ENCODE data around the gene CMTM8.
A peak's percentile ranks its signal among the peaks of the same experiment; 100 is the strongest.

CMTM8 gene

DNA sequence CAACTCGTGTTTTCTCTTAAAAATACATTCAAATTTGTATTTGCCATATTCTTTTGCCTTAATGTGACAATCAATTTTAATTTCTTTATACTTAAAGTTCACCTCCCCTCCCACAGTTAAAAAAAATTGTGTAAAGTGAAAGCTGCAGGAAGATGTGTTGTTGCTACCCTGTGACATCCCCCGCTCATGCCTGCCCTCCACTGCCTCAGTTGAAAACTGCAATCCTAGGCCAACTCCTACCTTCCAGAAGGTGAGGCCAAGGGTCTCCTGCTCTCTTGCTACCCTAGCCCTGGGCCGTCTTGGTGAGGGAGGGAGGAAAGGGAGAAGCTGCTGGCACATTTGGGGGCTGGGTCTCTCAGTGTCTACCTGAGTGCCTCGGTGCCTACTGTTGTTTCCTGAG lies 96.2 kb downstream of the CMTM8 start:
- peak in 2 of 4 experiments; percentile 15 to 25 for DNase-seq (ENCODE audit: low read depth in 4 of 4, low spot score in 1 of 4)

DNA sequence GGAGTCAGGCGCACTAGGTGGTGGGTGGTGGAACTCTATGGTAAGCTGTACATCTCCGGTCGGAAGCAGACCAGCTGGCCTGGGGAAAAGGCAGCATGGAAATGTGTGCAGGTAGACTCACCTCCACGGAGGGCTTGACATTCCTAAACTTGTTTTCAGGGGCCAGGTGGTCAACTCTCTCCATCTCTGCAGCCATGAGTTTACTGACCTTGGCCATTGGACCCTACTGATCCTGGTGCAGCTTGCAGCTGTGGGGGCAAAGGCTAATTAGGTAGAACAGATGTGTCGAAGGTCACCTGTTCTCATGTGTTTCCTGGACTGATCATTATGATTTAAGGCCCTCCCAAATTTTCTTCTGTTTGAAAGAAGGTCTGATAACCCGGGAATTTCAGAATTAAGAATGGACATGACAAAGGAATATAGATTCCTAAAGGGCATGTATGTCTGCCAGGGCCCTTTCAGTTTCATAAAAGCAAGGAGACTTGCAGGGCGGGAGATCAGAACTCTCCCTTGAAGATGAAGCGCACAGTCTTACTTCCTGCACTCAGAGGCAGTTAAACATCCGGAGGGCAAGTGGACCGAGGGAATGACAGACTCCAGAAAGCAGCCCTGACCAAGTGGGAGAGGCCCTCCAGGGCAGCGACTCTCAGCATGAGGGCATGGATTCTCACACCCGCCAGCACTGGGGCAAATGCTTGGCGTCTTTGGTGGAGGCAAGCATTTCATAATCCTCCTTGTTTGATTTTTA lies 97.1 kb downstream of the CMTM8 start:
- no peak for DNase-seq (ENCODE audit: low read depth in 4 of 4, low spot score in 1 of 4)

DNA sequence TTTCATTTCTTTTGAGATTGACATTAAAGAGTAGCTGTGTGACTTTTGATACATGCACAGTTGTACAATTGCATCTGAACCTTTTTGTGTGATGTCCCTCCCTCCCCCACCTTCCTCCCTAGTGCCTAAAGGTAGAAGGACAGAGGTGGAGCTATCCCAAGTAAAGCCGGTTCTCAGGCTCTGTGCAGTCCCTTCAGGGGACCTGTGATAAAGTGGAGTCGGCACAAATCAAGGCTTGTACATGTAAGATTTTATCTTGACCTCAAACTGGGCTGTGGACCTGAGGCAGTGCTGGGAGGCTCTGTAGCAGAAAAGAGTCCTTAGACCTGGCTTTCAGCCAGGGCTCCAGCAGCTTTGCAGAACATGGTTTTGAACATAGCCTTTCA lies 97.6 kb downstream of the CMTM8 start:
- no peak for DNase-seq (ENCODE audit: low read depth in 4 of 4, low spot score in 1 of 4)

- no peak for DNase-seq (ENCODE audit: low read depth in 4 of 4, low spot score in 1 of 4)
Measured at GRCh38 chr3:32337505-32337904, 99.0 kb downstream of the CMTM8 start.

GRCh38 chr3:32340039-32340438 lies 101.6 kb downstream of the CMTM8 start:
- no peak for DNase-seq (ENCODE audit: low read depth in 4 of 4, low spot score in 1 of 4)

DNA sequence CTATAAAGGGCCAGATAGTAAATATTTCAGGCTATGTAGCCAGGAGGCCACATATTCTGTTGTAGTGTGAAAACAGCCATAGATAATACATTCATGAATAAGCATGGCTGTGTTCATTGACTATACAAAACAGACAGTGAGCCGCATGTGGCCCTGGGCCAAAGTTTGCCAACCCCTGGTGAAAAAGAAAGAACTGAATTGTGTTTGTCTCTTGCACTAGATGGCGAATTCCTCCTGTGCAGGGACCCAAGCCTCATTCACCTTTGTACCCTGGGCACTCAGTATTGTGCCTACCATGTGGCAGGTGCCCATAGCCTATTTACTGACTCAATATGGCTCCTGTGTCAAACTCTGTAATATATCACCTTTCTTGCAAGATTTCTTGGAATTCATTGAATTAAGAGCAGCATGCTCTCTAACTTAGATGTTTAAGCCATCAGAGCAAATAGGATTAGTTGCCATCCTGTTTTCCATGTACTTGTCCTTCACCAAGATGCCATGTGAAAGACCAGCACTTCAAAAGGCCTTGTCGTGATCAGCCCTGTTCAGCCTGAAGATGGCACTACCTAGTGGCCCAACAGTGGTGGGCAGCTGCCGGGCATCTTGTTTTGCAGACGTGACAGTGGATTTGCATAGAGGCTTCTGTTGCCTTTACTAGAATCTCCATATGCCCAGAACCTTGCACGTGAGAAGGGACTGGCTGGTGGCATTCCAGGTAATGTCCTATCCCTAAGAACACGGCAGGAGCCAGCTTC lies 102.3 kb downstream of the CMTM8 start:
- no peak for DNase-seq (ENCODE audit: low read depth in 4 of 4, low spot score in 1 of 4)

- DNase-seq (ENCODE audit: low read depth in 4 of 4, low spot score in 1 of 4): no peak
Measured at GRCh38 chr3:32347343-32348125, 109.1 kb downstream of the CMTM8 start.

DNA sequence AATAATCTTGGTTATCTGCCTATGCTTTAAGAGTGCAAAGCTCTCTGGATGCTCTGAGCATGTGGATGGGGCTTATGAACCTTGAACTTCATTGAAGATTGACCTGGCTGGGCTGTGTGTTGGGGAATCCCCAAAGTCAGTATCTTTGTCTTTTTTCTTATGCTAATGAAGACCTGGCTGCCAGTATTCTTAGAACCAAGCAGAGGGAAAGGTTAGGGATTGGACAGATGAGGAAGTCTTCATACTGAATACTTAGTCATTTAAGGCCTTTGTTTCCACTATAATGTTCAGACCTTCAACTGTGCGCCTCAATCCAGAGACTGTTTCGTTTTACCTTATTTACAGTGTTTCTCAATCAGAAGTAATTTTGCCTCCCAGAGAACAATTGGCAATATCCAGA lies 110.7 kb downstream of the CMTM8 start:
- DNase-seq (ENCODE audit: low read depth in 4 of 4, low spot score in 1 of 4): no peak

- DNase-seq (ENCODE audit: low read depth in 4 of 4, low spot score in 1 of 4): no peak
Measured at GRCh38 chr3:32352563-32352962, 114.1 kb downstream of the CMTM8 start.

DNA sequence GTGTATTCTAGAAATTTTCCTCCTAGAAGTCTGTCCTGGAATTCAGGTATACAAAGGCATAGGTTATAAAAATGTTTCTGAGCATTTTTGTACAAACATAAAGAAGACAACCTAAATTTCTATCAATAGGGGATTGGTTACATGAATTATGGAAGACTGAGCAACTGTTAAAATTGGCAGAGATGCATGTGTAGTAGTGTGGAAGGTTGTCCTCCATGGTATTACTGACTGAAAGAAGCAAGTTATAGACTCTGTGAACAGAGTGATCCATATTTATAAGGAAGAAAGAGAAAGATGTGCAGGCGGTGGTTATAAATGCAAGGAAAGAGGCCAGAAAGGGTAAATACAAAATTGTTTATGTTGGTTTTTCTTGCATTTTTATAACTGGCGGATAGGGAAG lies 114.9 kb downstream of the CMTM8 start:
- DNase-seq (ENCODE audit: low read depth in 4 of 4, low spot score in 1 of 4): no peak

- DNase-seq (ENCODE audit: low read depth in 4 of 4, low spot score in 1 of 4): no peak
Measured at GRCh38 chr3:32354362-32354778, 115.9 kb downstream of the CMTM8 start.

- DNase-seq (ENCODE audit: low read depth in 4 of 4, low spot score in 1 of 4): no peak
Measured at GRCh38 chr3:32355751-32356291, 117.3 kb downstream of the CMTM8 start.

- no peak for DNase-seq (ENCODE audit: low read depth in 4 of 4, low spot score in 1 of 4)
Measured at GRCh38 chr3:32359766-32360492, 121.4 kb downstream of the CMTM8 start.

- no peak for DNase-seq (ENCODE audit: low read depth in 4 of 4, low spot score in 1 of 4)
Measured at GRCh38 chr3:32360493-32360827, 122.0 kb downstream of the CMTM8 start.

DNA sequence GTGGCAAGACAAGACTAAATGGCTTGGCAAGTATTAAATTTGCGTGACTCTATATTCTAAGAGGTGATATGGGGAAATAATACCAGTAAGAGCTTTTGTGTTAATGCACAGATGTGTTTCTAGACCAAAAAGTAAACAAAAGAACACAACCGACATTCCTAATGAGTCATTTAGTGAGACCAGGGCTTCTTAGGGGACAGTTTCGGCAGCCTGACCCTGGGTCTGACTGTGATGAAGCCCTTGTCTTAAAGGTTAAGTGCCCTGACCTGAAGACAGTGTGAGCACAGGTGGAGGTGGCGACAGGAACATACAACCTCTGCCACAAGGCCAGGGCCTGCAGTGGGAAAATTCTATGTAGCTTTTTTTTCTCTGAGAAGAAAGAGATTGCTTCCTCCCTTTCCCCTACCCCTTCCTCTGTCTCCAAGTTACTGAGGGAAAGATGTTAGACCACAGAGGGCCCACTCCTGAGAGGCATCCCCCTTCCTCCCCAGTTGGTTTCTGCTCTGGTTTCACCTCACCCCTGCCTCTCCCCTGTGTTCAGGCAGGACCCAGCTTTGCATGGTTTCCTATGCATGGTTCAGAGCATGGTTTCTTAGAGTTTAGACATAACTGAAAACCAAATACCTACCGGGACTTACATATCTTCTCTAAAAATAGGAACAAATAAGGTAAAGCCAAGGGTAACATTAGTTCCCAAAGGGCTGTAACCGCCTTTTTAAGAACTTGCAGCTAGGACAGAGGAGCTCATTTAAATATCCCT lies 128.3 kb downstream of the CMTM8 start:
- no peak for DNase-seq (ENCODE audit: low read depth in 4 of 4, low spot score in 1 of 4)

DNA sequence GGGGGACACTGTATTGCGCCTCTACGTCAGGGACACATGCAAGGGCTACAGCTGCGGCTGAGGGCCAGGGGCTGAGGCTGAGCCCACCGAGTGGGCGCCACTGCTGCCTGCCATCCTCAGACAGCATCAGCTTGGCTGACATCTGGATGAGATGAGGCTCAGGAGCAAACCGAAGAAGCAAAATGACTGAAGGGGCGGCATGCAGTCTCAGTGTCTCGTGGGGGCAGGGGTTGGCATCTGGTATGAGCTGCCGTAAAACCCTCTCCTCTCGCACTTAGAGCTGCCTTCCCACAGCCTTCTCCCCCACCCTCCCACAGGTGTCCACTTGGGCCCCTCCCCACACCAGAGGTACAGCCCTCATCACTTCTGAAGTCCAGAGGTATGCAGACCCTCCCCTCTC lies 129.0 kb downstream of the CMTM8 start:
- no peak for DNase-seq (ENCODE audit: low read depth in 4 of 4, low spot score in 1 of 4)

GRCh38 chr3:32371461-32372212 lies 133.2 kb downstream of the CMTM8 start:
- DNase-seq (ENCODE audit: low read depth in 4 of 4, low spot score in 1 of 4): no peak

- DNase-seq (ENCODE audit: low read depth in 4 of 4, low spot score in 1 of 4): no peak
Measured at GRCh38 chr3:32372213-32372490, 133.7 kb downstream of the CMTM8 start.

GRCh38 chr3:32373276-32373675 lies 134.8 kb downstream of the CMTM8 start:
- no peak for DNase-seq (ENCODE audit: low read depth in 4 of 4, low spot score in 1 of 4)

GRCh38 chr3:32373844-32374243 lies 135.4 kb downstream of the CMTM8 start:
- no peak for DNase-seq (ENCODE audit: low read depth in 4 of 4, low spot score in 1 of 4)
